GM12878 (cell line): Measurements from ENCODE around the gene ZNF423. TPM values are rescaled to one million over a fixed set of nuclear protein-coding genes. Genes with fewer than 3 reads are reported as not detected.

ENCODE experiments used
- ATAC-seq: fragments of 200-7000 bp; cut with Tn5 transposase; 3 replicates; pipeline ENCODE4 v1.9.1; 2020; ENCODE audit warnings: mild to moderate bottlenecking, moderate library complexity
- BruUV-seq: library from RNA; stranded (reverse); fragments of 400-500 nt; replicated peaks from 2 replicates; lab custom pipeline; 2021; lab: Mats Ljungman, UMichigan
- CTCF ChIA-PET: fragments of 300-600 bp; sonication (Branson Sonifier 250); formaldehyde crosslinking; extraction: SDS; loops from one replicate; lab custom pipeline; 2021; ENCODE audit warnings: inconsistent platforms; lab: Yijun Ruan, JAX
- POLR2A ChIA-PET: fragments of 350-600 bp; formaldehyde crosslinking; extraction: SDS; loops from one replicate; lab custom pipeline; 2021; ENCODE audit warnings: inconsistent platforms; lab: Charles Lee
- RAD21 ChIA-PET: fragments of 300-600 bp; sonication (Branson Sonifier 250); formaldehyde crosslinking; loops from one replicate; lab custom pipeline; 2023; ENCODE audit warnings: antibody characterized with exemption; ENCODE audit not compliant: unreplicated experiment; lab: Charles Lee
- SMC1A ChIA-PET: fragments of 300-600 bp; sonication (Branson Sonifier 250); formaldehyde crosslinking; loops from one replicate; lab custom pipeline; 2023; ENCODE audit not compliant: unreplicated experiment, uncharacterized antibody; lab: Charles Lee
- DNase-seq: peaks from one replicate; pipeline ENCODE4 v3.0.0-alpha.2; 2011; ENCODE audit warnings: low read depth, low spot score
- FAIRE-seq: peaks from 3 replicates; lab custom pipeline; 2011; peaks lifted over from hg19 to GRCh38; lab: Jason Lieb, UNC
- H2AFZ ChIP-seq: 2 replicates; pipeline ENCODE4 v1.6.0; 2011; ENCODE audit warnings: low read depth, low read length, control low read depth; ENCODE audit not compliant: control insufficient read depth
- H3K27ac ChIP-seq: 2 replicates; pipeline ENCODE4 v1.5.1; 2011; ENCODE audit warnings: control low read depth; ENCODE audit not compliant: control insufficient read depth, insufficient read depth
- H3K27me3 ChIP-seq, 2 experiments: replicated peaks in 1 of 2; 2 replicates each; pipeline versions ENCODE4 v1.6.0 to v1.6.1; 2011; ENCODE audit warnings: low read length in 1 of 2; ENCODE audit not compliant: control insufficient read depth in 2 of 2, insufficient read depth in 2 of 2
- H3K36me3 ChIP-seq, 2 experiments: 2 replicates each; pipeline ENCODE4 v1.5.1; 2011; ENCODE audit warnings: low read length in 1 of 2; ENCODE audit not compliant: control insufficient read depth in 2 of 2, insufficient read depth in 2 of 2
- H3K4me1 ChIP-seq: 2 replicates; pipeline ENCODE4 v1.6.1; 2011; ENCODE audit warnings: mild to moderate bottlenecking, low read length, moderate library complexity, mixed read lengths; ENCODE audit not compliant: control insufficient read depth, insufficient read depth
- H3K4me2 ChIP-seq: 2 replicates; pipeline ENCODE4 v1.6.0; 2011; ENCODE audit warnings: control low read depth; ENCODE audit not compliant: control insufficient read depth, insufficient read depth
- H3K4me3 ChIP-seq: fragments of 200-600 bp; sonication (generic); 2 replicates; pipeline ENCODE4 v1.5.1; 2016
- H3K79me2 ChIP-seq: 2 replicates; pipeline ENCODE4 v1.6.0; 2011; ENCODE audit warnings: low read length; ENCODE audit not compliant: control insufficient read depth, insufficient read depth
- H3K9ac ChIP-seq: 2 replicates; pipeline ENCODE4 v1.8.0; 2011; ENCODE audit warnings: low read length, control low read depth, mixed read lengths; ENCODE audit not compliant: control insufficient read depth, insufficient read depth
- H3K9me3 ChIP-seq: replicated peaks from 3 replicates; pipeline ENCODE4 v1.5.1; 2011; ENCODE audit warnings: mild to moderate bottlenecking, low read length; ENCODE audit not compliant: control insufficient read depth, insufficient read depth
- H4K20me1 ChIP-seq: 2 replicates; pipeline ENCODE4 v1.6.0; 2011; ENCODE audit not compliant: control insufficient read depth, insufficient read depth
- ASH2L ChIP-seq: fragments of 300-600, 200-600 bp; sonication (generic); IDR thresholded peaks from 2 replicates; pipeline ENCODE4 v1.6.1; 2017; ENCODE audit warnings: low read depth, mild to moderate bottlenecking, borderline replicate concordance
- CBFB ChIP-seq: IDR thresholded peaks from 2 replicates; pipeline ENCODE4 v1.6.1; 2016; ENCODE audit warnings: antibody characterized with exemption, low read depth
- E2F4 ChIP-seq: IDR thresholded peaks from 2 replicates; pipeline ENCODE4 v1.6.1; 2012; ENCODE audit warnings: low read depth, low read length, improper control_type of control experiment
- FOS ChIP-seq: IDR thresholded peaks from 3 replicates; pipeline ENCODE4 v1.6.1; 2011; ENCODE audit warnings: borderline replicate concordance; ENCODE audit not compliant: insufficient read length; ENCODE audit errors: extremely low read depth
- MEF2A ChIP-seq: IDR thresholded peaks from 2 replicates; pipeline ENCODE4 v1.6.1; 2011; ENCODE audit warnings: low read depth, mild to moderate bottlenecking, low read length, moderate library complexity; ENCODE audit not compliant: insufficient read depth
- MEF2B ChIP-seq: fragments of 450-650 bp; IDR thresholded peaks from 2 replicates; pipeline ENCODE4 v1.6.1; 2018; ENCODE audit warnings: mild to moderate bottlenecking, moderate library complexity; ENCODE audit not compliant: partially characterized antibody, poor library complexity, severe bottlenecking
- PAX8 ChIP-seq: fragments of 450-650 bp; IDR thresholded peaks from 2 replicates; pipeline ENCODE4 v1.6.1; 2017; ENCODE audit warnings: mild to moderate bottlenecking, moderate library complexity
- PML ChIP-seq: IDR thresholded peaks from 2 replicates; pipeline ENCODE4 v1.6.1; 2012; ENCODE audit warnings: low read length, inconsistent platforms
- RUNX3 ChIP-seq: IDR thresholded peaks from 2 replicates; pipeline ENCODE4 v1.6.1; 2012; ENCODE audit warnings: low read length, inconsistent platforms
- SIX5 ChIP-seq: IDR thresholded peaks from 2 replicates; pipeline ENCODE4 v1.6.1; 2011; ENCODE audit warnings: mild to moderate bottlenecking, low read depth, low read length, moderate library complexity; ENCODE audit not compliant: severe bottlenecking
- SREBF1 ChIP-seq: IDR thresholded peaks from 2 replicates; pipeline ENCODE4 v1.6.1; 2012; ENCODE audit warnings: mild to moderate bottlenecking, low read length
- TCF12 ChIP-seq: IDR thresholded peaks from 2 replicates; pipeline ENCODE4 v1.6.1; 2011; ENCODE audit warnings: low read depth, mild to moderate bottlenecking, low read length
- ZBTB4 ChIP-seq: fragments of 450-650 bp; formaldehyde crosslinking; IDR thresholded peaks from 2 replicates; pipeline ENCODE4 v1.4.0; 2022; ENCODE audit warnings: mild to moderate bottlenecking, moderate library complexity
- ZNF217 ChIP-seq: fragments of 450-650 bp; IDR thresholded peaks from 2 replicates; pipeline ENCODE4 v1.6.1; 2017; ENCODE audit warnings: antibody characterized with exemption, mild to moderate bottlenecking
- ZSCAN29 ChIP-seq: fragments of 450-650 bp; IDR thresholded peaks from 2 replicates; pipeline ENCODE4 v1.6.1; 2017; ENCODE audit warnings: mild to moderate bottlenecking, moderate library complexity
- WGBS: methylation state at CpG from one replicate; pipeline ENCODE4 v1.1.6; 2016; ENCODE audit warnings: low lambda C conversion rate; ENCODE audit not compliant: insufficient replicate concordance, insufficient coverage; ENCODE audit errors: missing lambda C conversion rate; 5-methylcytosine and 5-hydroxymethylcytosine counted together
- in situ Hi-C: fragments of 300-500 bp; cut with MboI; formaldehyde crosslinking; loops from 9 replicates; pipeline ENCODE4 v1.14.3; 2018; ENCODE audit warnings: mixed read lengths
- intact Hi-C: fragments of 100-400 bp; cut with micrococcal nuclease; formaldehyde crosslinking; loops from one replicate; pipeline ENCODE4 v1.14.2; 2022; ENCODE audit not compliant: unreplicated experiment
- polyA plus RNA-seq, 11 experiments: library from polyadenylated mRNA; depleted of rRNA in 4 of 11; unstranded in 6 of 11; stranded (reverse) in 5 of 11; fragments of >200 nt; fragmentation: Nextera tagmentation in 4 of 11; fragmentation: Illumina TruSeq in 1 of 11; extraction: Ambion mirVana in 4 of 11; extraction: Trizol in 1 of 11; gene quantifications; 1 replicate in 1 of 11; 2 replicates in 10 of 11; pipeline versions ENCODE4 v1.2.1 to v1.2.3, GENCODE V29; 2011 to 2016; ENCODE audit warnings: inconsistent platforms in 2 of 11, missing spikeins in 2 of 11, low read depth in 1 of 11
- total RNA-seq, 4 experiments: library from RNA; depleted of rRNA in 3 of 4; stranded (reverse); fragments of >200 nt in 3 of 4; fragmentation: Illumina TruSeq in 1 of 4; extraction: Trizol in 1 of 4; gene quantifications; 2 replicates each; pipeline versions ENCODE4 v1.2.1 to v1.2.3, GENCODE V29; 2013 to 2021

ZNF423 gene
- total and polyA plus RNA-seq, 10 of the 15 experiments (the other 5 are each of a cell fraction or from before 2014, with no cell fraction given): 0.03 to 0.64 (median 0.10) TPM

GRCh38 chr16:49558451-49558850 lies 297.5 kb downstream of the ZNF423 start:
- ATAC-seq (no peak), DNase-seq (no peak), FAIRE-seq (no peak)
- H2AFZ ChIP-seq: no peak overlapping the region
- no peak overlapping the region for H3K27ac ChIP-seq
- ChIA-PET POLR2A (no interaction called here), SMC1A (interaction anchor here (1.4 kb wide), 1 partner anchor 21 kb away, joined by 4 read pairs; no protein-coding TSS in a partner anchor), CTCF (interaction anchor here (0.9 kb wide), 1 partner anchor 12 kb away, joined by 4 read pairs; no protein-coding TSS in a partner anchor), RAD21 (no interaction called here)
- intact Hi-C loops: loop anchor here (5.0 kb wide), 1 partner anchor 34 kb away; no protein-coding TSS in a partner anchor
- no peaks in the 10 kb centered on the region for H3K4me1 ChIP-seq
- TF ChIP-seq FOS (no peak), CBFB (no peak), MEF2A (no peak), PAX8 (no peak), ASH2L (no peak), SREBF1 (no peak), RUNX3 (no peak), E2F4 (no peak), MEF2B (no peak), SIX5 (no peak), ZSCAN29 (no peak), PML (no peak), ZNF217 (no peak), TCF12 (no peak), ZBTB4 (CRISPR knock-in tag) (no peak)
- no peaks in the 10 kb centered on the region; the same call in 2 of the 3 replicates for H3K9me3 ChIP-seq
- H3K36me3 ChIP-seq: no peaks in the 10 kb centered on the region
- no TSS peak for BruUV-seq
- WGBS: 3% methylated on average over 2 of the region's 2 CpGs
- no peaks in the 10 kb centered on the region for H4K20me1 ChIP-seq
- in situ Hi-C loops: no loop called here
- H3K27me3 ChIP-seq: no peaks in the 10 kb centered on the region
- H3K4me3 ChIP-seq: no peak overlapping the region
- H3K4me2 ChIP-seq: no peak overlapping the region
- H3K79me2 ChIP-seq: no peaks in the 10 kb centered on the region
- H3K9ac ChIP-seq: no peak overlapping the region
